GM12864 (cell line): Measurements from ENCODE around the gene TGFB3.

Experiments
- DNase-seq: peaks from one replicate; pipeline ENCODE4 v3.0.0-alpha.2; 2011; ENCODE audit warnings: low read depth
- H3K4me3 ChIP-seq: 2 replicates; pipeline ENCODE4 v1.5.1; 2011; ENCODE audit warnings: mild to moderate bottlenecking, low read depth, low read length, control low read depth
- TF ChIP-seq, protein P1 (sequence below): IDR thresholded peaks from 2 replicates; pipeline ENCODE4 v1.5.1; 2011; ENCODE audit warnings: low read depth, mild to moderate bottlenecking, moderate library complexity, low read length, control low read depth, inconsistent platforms; ENCODE audit errors: missing control alignments

Gene TGFB3

GRCh38 chr14:75976826-75977581, 4.8 kb downstream of the TGFB3 start:
- DNase-seq: no peak
- no peak overlapping the region for H3K4me3 ChIP-seq
- TF ChIP-seq, protein P1, sequence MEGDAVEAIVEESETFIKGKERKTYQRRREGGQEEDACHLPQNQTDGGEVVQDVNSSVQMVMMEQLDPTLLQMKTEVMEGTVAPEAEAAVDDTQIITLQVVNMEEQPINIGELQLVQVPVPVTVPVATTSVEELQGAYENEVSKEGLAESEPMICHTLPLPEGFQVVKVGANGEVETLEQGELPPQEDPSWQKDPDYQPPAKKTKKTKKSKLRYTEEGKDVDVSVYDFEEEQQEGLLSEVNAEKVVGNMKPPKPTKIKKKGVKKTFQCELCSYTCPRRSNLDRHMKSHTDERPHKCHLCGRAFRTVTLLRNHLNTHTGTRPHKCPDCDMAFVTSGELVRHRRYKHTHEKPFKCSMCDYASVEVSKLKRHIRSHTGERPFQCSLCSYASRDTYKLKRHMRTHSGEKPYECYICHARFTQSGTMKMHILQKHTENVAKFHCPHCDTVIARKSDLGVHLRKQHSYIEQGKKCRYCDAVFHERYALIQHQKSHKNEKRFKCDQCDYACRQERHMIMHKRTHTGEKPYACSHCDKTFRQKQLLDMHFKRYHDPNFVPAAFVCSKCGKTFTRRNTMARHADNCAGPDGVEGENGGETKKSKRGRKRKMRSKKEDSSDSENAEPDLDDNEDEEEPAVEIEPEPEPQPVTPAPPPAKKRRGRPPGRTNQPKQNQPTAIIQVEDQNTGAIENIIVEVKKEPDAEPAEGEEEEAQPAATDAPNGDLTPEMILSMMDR: no peak

- TF ChIP-seq, protein P1: no peak
- H3K4me3 ChIP-seq: no peak overlapping the region
- no peak for DNase-seq
Observed at GRCh38 chr14:75972801-75973421, 8.9 kb downstream of the TGFB3 start.

GRCh38 chr14:75971509-75971908, 10.3 kb downstream of the TGFB3 start:
- no peak overlapping the region for H3K4me3 ChIP-seq
- TF ChIP-seq, protein P1: no peak
- DNase-seq: no peak

DNA sequence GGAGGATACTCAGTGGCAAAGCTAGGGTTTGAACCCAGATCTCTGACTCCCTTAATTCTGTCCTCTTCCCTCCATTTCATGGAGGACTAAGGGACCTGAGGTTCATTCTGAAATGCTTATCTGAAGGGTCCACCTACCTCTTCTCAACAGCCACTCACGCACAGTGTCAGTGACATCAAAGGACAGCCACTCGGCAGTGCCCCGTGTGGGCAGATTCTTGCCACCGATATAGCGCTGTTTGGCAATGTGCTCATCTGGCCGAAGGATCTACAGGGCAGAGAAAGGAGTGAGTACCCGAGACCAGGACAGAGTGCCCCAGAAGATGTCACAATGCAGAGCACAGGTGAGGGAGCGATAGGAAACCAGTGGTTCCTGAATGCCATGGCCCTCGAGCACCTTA, 10.8 kb downstream of the TGFB3 start:
- no peak for DNase-seq
- H3K4me3 ChIP-seq: no peak overlapping the region
- TF ChIP-seq, protein P1: no peak

DNA sequence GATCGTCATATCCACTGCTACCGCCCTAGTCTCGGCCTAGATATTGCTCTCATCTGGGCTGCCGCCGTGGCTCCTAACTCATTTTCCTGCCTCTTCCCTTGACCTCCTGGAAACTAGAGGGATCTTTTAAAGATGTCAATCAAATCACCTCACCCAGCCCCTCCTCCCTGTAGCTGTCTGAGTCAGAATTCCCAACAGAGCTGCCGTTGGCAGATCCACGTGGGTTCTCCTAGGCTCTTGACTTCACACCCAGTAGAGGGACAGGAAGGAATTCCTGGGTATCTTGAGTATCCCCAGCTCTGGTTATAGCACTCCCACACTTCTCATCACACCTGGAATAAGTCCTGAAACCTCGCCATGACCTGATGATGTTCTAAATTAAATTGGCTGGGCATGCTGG, 11.9 kb downstream of the TGFB3 start:
- DNase-seq: no peak
- TF ChIP-seq, protein P1: no peak
- no peak overlapping the region for H3K4me3 ChIP-seq

DNA sequence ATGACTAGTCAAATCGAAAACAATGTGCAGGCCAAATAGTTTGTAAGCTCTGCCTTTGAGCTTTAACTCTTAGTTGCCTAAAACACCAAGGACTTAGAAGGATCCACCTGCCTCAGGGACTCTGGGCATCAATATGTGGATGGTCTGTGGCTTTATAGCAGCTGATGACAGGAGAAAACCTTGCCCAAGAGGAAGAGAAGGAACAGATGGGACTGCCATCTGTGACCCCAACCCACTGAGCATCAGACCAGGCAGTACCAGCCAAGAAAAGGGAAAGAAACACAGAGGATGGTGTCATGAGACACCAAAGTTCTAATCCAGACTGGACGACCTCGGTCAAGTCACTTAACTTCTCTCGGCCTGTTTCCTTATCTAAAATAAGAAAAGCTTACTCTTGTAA, 12.7 kb downstream of the TGFB3 start:
- H3K4me3 ChIP-seq: no peak overlapping the region
- TF ChIP-seq, protein P1: no peak
- DNase-seq: no peak
